Fibroblast of skin of right quadriceps (primary cell): ENCODE results near the gene TEKT1.
"Not testable (repeated sequence)": the region's sequence is repeated elsewhere in the genome, so short reads cannot be mapped to it uniquely, and the experiment has no call there.

Experiments
- DNase-seq: peaks from one replicate; pipeline ENCODE4 v3.0.0-alpha.2; 2013

TEKT1 gene

DNA sequence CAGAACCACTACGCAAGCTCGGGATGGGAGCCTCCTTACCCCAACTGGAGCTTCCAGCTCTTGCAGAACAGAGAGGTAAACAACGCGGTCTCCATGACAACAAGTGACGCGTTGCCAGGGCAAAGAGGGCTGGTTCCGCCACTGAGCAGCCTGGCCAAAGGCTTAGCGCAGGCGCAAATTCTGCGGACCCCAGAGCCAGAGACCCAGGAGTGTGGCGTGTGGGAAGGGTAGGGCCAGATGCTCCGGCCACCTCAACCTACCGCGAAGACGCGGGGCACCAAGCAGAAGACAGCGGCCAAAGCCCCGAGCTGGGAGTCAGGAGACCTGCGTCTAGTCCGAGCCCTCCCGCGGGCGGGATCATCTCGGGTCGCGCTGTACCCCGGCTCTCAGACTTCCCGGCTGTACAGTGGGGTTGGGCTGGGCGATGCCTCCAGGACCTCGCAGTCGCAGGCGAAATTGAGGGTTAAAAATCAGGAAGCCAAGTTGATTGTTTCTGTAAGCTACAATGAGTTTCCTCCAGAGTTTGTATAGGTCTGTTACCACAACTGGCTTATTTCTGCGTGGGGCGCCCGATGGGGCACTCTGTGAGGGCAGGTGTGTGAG lies at the start of gene TEKT1:
Gene TEKT1 (minus strand): TSS at position 69 of the 603 bp plus-strand sequence. CDS start 1,353 bp downstream, outside the sequence.
- peak; percentile 19 for DNase-seq

DNA sequence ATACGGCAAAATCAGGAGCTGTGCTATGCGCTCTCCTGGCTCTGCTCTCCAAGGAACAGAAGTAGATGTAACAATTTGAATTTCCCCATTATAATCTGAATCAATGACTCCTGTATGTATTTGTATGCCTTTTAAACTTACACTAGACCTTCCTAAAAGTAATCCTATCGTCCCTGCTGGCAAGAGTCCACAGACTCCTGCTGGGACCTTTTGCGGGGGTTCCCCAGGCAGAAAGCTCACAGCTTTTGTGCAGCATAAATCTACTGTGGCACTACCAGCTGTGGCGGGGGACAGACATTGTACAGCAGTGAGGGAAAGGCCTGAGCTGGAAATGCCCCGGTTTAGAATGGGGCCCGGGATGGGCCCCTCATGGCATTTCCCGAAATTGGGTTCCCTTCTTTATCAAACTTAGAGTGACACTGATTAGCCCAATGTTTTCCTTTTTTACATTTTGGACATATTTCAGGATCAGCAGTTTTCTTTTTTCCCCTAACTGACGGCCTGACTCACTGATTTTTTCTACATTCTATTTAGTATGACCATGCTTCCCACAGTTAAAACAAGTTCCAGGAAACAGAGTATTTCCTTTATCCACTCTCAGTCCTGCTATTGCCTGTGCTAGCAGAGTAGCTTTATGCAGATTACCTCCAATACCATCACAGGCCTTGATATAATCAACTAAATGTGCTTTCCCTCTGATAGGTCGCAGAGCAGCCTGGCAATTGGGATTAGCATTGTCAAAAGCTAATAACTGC lies 47.9 kb upstream of the TEKT1 start:
- DNase-seq = not testable (repeated sequence)

DNA sequence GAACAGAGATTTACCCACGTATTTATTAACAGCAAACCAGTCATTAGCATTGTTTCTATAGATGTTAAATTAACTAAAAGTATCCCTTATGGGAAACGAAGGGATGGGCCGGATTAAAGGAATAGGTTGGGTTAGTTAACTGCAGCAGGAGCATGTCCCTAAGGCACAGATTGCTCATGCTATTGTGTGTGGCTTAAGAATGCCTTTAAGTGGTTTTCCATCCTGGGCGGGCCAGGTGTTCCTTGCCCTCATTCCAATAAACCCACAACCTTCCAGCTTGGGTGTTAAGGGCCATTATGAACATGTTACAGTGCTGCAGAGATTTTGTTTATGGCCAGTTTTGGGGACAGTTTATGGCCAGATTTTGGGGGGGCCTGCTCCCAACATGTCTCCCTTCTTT lies 43.7 kb upstream of the TEKT1 start:
- DNase-seq = not testable (repeated sequence)

DNA sequence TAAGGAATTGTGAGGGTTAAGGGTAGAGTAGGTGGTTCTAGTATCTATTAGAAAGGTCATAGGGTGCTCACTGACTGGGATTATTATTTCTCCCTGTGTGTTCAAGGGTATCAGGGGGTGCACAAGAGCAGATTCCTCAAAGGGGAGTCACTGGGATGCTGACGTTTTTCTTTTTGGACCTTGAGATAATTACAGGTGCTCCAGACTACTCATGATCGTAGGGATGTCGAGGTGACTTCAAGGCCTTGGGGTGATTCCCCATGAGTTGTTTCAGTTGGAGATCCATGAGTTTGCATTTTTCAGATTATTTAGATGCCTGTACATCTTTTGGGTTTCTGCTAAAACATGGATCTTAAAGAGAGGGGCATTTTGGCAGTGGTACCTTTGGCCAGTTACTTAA lies 41.4 kb upstream of the TEKT1 start:
- DNase-seq = no peak

DNA sequence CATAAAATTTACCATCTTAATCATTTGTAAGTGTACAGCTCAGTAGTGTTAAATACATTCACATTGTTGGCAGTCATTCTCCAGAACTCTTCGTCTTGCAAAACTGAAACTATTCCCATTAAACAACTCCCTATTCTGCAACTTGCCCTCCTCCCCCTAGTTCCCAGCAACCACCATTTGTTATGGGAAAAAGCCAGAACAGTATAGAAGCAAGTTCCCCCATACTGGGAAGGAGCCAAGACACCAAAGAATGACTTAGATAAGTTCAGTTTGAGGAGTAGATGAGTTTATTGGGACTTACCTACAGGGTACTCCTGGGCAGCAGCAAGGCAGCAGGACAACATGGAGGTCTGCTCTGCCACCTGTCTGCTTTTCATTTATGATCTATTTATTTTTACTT lies 39.3 kb upstream of the TEKT1 start:
- no peak for DNase-seq

DNA sequence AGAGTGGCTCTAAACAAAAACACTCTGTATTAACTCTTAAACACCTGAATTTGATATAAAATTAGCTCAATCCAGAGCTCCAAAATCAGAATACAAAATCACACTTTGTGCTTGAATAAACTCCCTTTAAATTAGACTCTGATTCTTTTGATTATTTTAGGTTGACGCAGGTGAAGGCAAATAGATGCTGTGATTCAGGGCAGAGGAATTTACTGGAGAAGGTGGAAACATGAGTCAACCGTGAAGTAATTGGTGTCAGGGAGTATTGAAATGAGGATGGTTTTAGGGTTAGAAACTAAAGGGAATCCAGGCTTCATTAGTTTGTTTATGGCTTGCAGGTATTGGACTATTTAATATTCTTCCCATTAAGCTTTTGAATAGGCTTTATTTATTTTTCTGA lies 37.1 kb upstream of the TEKT1 start:
- DNase-seq = no peak

DNA sequence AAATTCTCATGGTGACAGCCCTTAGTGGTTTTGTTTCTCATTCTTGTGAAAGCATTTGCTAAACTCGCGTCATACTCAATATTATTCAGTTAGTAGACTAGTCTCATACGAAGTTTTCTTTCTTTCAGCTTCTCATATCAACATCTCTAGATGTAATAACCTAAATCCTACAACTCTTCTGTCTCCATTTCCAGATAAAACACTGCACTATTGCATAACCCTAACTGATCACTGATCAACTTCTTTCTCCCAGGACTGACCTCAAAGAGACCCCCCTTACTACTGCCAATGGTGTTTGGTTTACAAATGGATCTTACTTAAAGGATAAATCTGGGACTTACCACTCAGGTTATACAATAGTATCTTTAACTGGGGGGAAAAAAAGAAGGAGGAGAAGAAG lies 36.3 kb upstream of the TEKT1 start:
- no peak for DNase-seq

DNA sequence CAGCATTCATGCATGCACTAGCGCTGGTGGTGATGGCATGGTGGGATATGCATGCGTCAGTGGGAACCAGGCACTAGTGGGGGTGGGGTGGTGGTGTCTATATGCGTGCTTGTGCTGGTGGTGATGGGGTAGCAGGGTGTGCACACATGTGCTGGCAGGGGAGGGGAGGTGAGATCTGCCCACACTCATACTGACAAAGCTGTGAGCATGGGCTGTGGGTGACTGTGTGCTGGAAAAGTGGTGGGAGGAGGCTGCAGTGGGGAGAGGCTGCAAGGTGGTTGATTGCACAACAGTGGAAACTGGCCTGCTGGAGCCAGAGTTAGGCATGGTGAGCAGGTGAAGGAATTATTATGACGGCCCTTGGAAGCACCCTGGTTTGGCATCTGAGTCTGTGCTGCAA lies 31.3 kb upstream of the TEKT1 start:
- no peak for DNase-seq

DNA sequence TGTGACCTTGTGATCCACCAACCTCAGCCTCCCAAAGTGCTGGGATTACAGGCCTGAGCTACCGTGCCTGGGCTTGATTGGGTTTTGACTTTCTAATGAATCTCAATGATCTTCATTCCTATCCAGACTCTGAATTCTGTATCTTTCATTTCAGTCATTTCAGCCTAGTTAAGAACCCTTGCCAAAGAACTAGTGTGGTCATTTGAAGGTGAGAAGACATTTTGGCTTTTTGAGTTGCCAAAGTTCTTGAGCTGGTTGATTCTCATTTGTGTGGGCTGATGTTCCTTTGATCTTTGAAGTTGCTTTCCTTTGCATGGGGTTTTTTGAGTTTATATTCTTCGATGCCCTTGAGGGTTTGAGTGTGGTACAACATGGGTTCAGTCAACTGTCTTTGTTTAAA lies 30.6 kb upstream of the TEKT1 start:
- DNase-seq = no peak

DNA sequence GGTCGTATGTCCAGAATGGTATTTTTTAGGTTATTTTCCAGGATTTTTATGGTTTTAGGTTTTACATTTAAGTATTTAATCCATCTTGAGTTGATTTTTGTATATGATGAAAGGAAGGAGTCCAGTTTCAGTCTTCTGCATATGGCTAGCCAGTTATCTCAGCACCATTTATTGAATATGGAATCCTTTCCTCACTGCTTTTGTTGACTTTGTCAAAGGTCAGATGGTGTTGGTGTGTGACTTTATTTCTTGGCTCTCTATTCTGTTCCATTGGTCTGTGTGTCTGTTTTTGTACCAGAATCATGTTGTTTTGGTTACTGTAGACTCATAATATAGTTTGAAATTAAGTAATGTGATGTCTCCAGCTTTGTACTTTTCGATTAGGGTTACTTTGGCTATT lies 26.4 kb upstream of the TEKT1 start:
- no peak for DNase-seq

DNA sequence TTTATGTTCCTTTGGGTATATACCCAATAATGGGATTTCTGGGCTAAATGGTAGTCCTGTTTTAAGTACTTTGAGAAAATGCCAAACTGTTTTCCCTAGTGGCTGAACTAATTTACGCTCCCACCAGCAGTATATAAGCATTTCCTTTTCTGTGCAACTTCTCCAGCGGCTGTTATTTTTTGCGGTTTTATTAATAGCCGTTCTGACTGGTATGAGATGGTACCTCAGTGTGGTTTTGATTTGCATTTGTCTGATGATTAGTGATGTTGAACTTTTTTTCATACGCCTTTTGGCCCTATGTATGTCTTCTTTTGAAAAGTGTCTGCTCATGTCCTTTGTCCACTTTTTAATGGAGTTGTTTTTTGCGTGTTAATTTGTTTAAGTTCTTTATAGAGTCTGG lies 25.8 kb upstream of the TEKT1 start:
- DNase-seq = no peak

DNA sequence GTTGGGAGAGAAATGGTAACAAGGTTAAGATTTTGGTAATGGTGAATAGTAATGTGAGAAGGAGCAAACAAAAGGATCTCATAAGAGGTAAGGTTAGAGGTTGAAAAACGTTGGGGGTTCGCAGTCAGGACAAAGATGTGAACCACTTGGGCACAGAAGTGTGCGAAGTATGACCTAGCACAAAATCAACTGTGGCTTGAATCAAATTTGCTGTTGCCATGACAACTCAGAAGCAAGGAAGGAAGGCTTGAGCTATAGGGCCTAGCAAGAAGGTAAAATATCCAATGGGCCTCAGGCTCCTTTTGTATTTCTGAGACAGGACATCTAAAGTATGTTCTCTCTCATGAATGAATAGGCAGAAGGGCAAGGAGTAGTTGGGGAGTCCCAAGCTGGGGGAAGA lies 24.5 kb upstream of the TEKT1 start:
- DNase-seq = no peak

DNA sequence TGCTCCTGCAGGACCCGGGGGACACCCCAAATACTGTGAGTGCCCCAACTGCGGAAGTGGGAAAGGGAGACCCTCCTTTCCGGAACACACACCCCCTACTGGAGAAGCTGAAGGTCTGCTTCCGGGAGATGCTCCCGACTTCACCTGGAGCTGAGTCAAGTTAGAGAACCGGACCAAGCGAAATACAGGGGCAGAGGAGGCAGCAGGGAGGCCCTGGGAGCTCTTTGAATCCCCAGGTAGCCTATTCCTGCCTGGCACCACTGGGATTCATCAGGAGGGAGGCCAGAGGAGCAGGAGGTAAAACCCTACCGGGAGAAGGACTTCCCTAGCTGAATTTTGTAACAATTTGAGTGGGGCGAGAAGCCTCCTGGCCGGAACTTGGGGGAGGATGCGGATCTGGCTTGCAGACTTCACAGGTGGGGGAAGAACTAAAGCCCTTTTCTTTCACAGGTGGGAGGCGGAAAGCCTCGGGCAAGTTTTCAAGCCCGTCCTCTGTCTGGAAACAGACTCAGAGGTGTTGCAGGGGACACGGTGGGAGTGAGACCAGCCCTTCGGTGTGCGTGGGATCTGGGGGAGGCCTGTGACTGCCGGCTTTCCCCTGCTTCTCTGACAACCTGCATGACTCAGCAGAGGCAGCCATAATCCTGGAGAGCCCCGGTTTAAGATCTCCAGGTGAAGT lies 22.4 kb upstream of the TEKT1 start:
- DNase-seq = no peak

DNA sequence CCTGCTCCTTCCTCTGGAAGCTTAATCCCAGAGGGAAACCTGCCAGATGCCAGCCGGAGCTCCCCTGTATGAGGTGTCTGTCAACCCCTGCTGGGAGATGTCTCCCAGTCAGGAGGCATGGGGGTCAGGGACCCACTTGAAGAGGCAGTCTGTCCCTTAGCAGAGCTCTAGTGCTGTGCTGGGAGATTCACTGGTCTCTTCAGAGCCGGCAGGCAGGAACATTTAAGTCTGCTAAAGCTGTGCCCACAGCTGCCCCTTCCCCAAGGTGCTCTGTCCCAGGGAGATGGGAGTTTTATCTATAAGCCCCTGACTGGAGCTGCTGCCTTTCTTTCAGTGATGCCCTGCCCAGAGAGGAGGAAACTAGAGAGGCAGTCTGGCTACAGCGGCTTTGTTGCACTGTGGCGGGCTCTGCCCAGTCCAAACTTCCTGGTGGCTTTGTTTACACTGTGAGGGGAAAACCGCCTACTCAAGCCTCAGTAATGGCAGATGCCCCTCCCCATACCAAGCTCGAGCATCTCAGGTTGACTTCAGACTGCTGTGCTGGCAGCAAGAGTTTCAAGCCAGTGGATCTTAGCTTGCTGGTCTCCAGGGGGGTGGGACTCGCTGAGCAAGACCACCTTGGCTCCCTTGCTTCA lies 17.1 kb upstream of the TEKT1 start:
- not testable (repeated sequence) for DNase-seq

DNA sequence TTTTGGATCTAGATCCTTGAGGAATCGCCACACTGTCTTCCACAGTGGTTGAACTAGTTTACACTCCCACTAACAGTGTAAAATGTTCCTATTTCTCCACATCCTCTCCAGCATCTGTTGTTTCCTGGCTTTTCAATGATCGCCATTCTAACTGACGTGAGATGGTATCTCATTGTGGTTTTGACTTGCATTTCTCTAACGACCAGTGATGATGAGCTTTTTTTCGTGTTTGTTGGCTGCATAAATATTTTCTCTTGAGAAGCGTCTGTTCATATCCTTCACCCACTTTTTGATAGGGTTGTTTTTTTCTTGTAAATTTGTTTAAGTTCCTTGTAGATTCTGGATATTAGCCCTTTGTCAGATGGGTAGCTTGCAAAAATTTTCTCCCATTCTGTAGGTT lies 14.6 kb upstream of the TEKT1 start:
- DNase-seq = not testable (repeated sequence)

DNA sequence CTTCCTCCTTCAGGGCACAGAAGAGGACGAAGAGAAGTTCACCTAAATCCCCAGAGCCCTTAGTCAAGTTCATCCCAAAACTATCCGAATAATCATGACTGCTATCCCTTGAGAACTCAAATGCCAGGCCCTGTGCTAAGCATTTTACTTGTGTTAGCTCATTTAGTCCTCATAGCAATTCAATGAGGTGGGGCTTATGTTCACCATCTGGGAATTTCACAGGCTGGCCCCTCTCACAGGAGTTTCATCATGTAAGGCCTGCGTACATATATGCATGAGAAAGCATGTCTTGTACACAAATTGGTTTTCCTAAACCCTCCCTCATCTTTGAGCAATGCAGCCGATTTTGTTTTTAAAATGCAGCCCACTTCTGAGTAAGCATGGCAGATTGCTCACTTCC lies 12.9 kb upstream of the TEKT1 start:
- DNase-seq = peak; percentile 20

DNA sequence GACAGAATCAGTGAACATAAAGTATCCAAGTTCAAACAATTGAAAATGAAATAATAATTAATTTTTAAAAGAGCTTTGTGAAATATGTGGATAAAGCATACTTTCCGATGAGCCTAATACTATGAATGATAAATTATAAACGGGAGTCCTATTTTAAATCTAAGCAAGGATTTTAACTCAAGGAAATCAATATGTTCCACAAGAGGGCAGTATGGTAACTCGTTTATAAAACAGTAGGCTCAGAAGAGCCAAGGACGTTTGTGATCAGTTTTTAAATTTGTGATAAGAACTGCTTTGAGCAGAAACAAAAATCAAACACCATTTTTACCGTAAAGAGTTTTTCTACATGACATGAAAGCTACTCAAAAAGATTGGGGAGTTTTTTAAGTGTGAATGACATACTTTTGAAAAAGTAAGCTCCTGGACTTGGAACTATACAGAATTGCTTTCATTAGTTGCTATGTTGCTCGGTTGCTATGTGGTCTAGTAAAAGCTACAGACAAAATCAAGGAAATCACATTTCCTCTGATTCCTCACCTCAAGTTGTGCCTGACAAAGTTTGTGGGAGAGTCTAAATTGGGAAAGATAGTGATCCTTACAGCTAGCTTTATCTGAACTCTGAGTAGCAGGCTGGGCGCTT lies 11.8 kb upstream of the TEKT1 start:
- peak; percentile 31 for DNase-seq

DNA sequence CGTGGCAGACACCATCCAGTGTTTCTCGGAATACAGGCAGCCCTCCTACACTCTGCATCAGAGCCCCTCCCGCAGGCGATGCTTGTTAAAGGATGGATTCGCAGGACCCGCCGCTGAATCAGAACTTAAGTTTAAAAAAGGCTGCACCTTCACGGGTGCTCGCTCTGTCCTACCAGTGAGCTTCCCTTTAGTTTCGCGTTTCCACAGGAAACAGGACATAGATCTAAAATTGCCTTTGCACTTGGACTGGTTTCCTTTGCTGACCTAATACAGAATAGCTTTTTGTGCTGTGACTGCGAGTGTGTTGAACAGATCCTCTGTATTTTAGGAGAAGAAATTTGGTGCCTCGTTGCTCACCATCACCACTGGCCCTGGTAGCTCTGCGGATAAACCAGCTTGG lies 10.2 kb upstream of the TEKT1 start:
- DNase-seq = not testable (repeated sequence)

DNA sequence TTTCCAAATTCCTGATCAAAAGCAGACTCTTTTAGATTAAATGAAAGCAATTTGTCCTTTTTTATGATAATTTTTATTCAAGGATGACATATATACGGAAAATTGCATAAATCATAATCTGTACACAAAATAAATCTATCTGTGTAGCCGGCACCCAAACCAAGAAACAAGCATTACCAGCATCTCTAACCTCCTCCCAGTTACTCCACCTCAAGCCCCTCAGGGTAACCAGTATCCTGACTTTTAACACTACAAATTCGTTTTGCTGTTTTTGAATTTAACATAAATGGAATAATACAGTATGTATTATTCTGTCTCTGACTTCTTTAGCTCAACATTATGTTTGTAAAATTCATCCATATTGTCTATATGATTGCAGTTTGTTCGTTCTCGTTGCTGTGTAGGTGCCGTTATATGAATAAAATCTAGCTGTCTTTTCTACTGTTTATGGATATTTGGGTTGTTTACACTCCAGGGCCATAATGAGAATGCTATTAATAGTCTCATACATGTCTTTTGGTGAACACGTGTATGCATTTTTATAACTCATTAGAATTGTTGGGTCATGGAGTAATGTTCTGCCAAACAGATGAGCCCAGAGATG lies 1.0 kb downstream of the TEKT1 start:
- no peak for DNase-seq

DNA sequence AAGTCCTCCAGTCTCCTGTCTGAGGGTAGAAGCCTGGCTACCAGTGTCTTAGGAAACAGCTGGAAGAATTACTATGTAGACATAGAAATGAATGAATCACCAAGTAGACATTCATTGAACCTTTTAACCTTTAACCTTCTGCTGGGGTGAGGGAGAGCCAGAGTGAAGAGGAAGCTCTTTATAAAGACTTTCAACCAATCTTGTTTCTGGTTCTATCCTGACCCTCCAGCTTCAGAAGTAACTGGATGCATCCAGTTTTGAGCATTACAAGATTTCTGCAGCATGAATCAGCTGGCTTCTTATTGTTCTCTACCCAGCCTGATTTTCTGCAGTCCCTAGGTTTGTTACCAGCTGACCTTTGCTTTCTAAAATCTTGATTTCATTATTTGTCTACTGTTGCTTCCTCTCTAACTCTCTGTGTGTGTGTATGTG lies 8.5 kb downstream of the TEKT1 start:
- DNase-seq = peak; percentile 20

DNA sequence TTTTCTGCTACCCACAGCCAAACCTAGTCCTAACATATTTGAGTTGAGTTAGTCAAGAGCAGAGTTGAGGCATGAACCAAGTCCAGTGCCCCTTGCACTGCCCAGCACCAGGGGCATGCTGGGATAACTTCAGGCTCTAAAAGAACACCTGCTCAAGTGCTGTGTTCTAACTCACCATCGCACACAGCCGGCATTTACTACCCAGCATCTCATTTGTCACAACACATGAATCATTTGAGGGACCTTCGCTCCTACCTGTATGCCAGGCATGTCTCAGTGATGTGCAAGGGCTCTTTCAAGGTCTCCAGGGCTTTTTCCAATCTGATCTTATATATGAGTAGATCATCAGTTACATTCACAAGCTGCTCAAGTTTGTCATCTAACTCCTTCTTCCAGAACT lies 12.6 kb downstream of the TEKT1 start:
- no peak for DNase-seq

DNA sequence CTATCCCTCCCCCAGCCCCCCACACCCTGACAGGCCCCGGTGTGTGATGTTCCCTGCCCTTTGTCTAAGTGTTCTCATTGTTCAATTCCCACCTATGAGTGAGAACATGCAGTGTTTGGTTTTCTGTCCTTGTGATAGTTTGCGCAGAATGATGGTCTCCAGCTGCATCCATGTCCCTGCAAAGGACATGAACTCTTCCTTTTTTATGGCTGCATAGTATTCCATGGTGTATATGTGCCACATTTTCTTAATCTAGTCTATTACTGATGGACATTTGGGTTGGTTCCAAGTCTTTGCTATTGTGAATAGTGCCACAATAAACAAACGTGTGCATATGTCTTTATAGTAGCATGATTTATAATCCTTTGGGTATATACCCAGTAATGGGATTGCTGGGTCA lies 15.2 kb downstream of the TEKT1 start:
- DNase-seq = not testable (repeated sequence)

DNA sequence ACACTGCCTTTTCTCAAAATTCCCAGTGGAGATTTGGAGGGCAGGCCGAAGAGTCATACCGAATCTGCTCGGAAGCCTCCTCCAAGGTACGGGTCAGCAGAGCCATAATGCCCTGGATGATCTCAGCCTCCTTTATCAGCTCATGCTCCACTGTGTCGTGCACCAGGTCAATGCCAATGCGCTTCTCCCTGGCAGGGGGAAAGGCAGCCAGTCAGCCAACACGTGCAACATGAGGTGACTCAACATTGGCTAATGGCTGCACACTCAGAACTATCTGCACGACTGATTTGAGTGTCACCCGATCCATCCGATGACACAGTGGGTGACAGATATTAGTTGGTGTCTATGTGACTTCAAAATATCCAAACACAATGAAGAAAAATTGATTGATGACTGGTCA lies 15.8 kb downstream of the TEKT1 start:
- DNase-seq = no peak
